ENCODE results near the gene CAMK1D. TPM values are rescaled to one million over a fixed set of nuclear protein-coding genes. Genes with fewer than 3 reads are reported as not detected.

Gene CAMK1D
- polyA plus RNA-seq, 1 of the 3 experiments (the other 2 are of a cell fraction), result 4.1 TPM

- Histone ChIP-seq H3K9me2 (no peaks in the 10 kb centered on the region), H3K27ac (ENCODE audit: low read depth in 2 of 2, low read length in 1 of 2) (no peak overlapping the region), H3K27me3 (ENCODE audit: insufficient read depth) (no peaks in the 10 kb centered on the region), H3K4me1 (ENCODE audit: control insufficient read depth in 1 of 2, insufficient read depth in 2 of 2, low read depth in 1 of 2, low read length in 1 of 2) (no peaks in the 10 kb centered on the region; a peak in 1 of 4 replicates), H3K9me3 (no peaks in the 10 kb centered on the region), H3K9ac (no peak overlapping the region), H3K4me2 (no peak overlapping the region), H2AFZ (ENCODE audit: low read depth) (no peak overlapping the region), H3K79me2 (ENCODE audit: insufficient read depth) (no peaks in the 10 kb centered on the region), H3F3A (replicated peaks; ENCODE audit: insufficient read depth) (no peaks in the 10 kb centered on the region), H4K20me1 (ENCODE audit: insufficient read depth) (no peaks in the 10 kb centered on the region), H3K4me3 (ENCODE audit: low read depth in 2 of 2, low read length in 1 of 2) (no peak overlapping the region), H3K36me3 (replicated peaks in 1 of 2; ENCODE audit: control insufficient read depth in 1 of 2, insufficient read depth in 2 of 2, low read length in 1 of 2) (no peaks in the 10 kb centered on the region)
- WGBS (ENCODE audit: low lambda C conversion rate), result 89% methylated on average over 7 of the region's 7 CpGs
- DNase-seq, result no peak
- POLR2A ChIA-PET, result no interaction called here
- TF ChIP-seq, protein P1, sequence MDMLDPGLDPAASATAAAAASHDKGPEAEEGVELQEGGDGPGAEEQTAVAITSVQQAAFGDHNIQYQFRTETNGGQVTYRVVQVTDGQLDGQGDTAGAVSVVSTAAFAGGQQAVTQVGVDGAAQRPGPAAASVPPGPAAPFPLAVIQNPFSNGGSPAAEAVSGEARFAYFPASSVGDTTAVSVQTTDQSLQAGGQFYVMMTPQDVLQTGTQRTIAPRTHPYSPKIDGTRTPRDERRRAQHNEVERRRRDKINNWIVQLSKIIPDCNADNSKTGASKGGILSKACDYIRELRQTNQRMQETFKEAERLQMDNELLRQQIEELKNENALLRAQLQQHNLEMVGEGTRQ (IDR thresholded peaks at IDR 0.05; ENCODE audit: borderline replicate concordance, low read depth, low read length), result no peak
- TF ChIP-seq RXRA (IDR thresholded peaks at IDR 0.05; ENCODE audit: borderline replicate concordance, low read depth) (no peak), TCF12 (IDR thresholded peaks at IDR 0.05) (no peak), RAD21 (IDR thresholded peaks at IDR 0.05; ENCODE audit: low read length) (no peak), MXI1 (IDR thresholded peaks at IDR 0.05; ENCODE audit: low read depth, low read length) (no peak), TEAD4 (IDR thresholded peaks at IDR 0.05; ENCODE audit: borderline replicate concordance, insufficient read depth) (no peak), EP300 (IDR thresholded peaks at IDR 0.05; ENCODE audit: borderline replicate concordance in 1 of 2, low read depth in 1 of 2, low read length in 1 of 2) (no peak), NFIC (IDR thresholded peaks at IDR 0.05; ENCODE audit: borderline replicate concordance) (no peak), TAF1 (IDR thresholded peaks at IDR 0.05; ENCODE audit: borderline replicate concordance, low read depth, low read length) (no peak), ZBTB33 (IDR thresholded peaks at IDR 0.05; ENCODE audit: borderline replicate concordance, low read depth) (no peak), GABPA (IDR thresholded peaks at IDR 0.05; ENCODE audit: low read depth) (no peak), FOXM1 (IDR thresholded peaks at IDR 0.05; ENCODE audit: low read depth) (no peak), FOSL2 (IDR thresholded peaks at IDR 0.05; ENCODE audit: borderline replicate concordance, low read depth) (no peak), GATA2 (CRISPR knock-in tag; IDR thresholded peaks at IDR 0.05) (no peak), YY1 (IDR thresholded peaks at IDR 0.05; ENCODE audit: low read depth) (no peak), EZH2phosphoT487 (IDR thresholded peaks at IDR 0.05; ENCODE audit: borderline replicate concordance, low read depth) (no peak), POLR2AphosphoS5 (IDR thresholded peaks at IDR 0.05; ENCODE audit: low read depth, low read length) (no peak), CHD2 (IDR thresholded peaks at IDR 0.05; ENCODE audit: low read length, partially characterized antibody) (no peak), USF1 (IDR thresholded peaks at IDR 0.05; ENCODE audit: borderline replicate concordance, low read depth) (no peak)
- CTCF ChIA-PET, result no interaction called here
Observed at GRCh38 chr10:12642036-12642435, 292.7 kb downstream of the CAMK1D start.

Data from SK-N-SH (cell line).